HepG2 (cell line): ENCODE results near the gene DNAJC1. TPM values are rescaled to one million over a fixed set of nuclear protein-coding genes. Genes with fewer than 3 reads are reported as not detected.

Source experiments
- ATAC-seq: fragments of 200-7000 bp; cut with Tn5 transposase; 3 replicates; pipeline ENCODE4 v1.9.1; 2020; ENCODE audit warnings: mild to moderate bottlenecking, moderate library complexity
- BruUV-seq: library from RNA; stranded (reverse); fragments of 400-500 nt; replicated peaks from 2 replicates; lab custom pipeline; 2021; lab: Mats Ljungman, UMichigan
- CTCF ChIA-PET: fragments of 300-600 bp; formaldehyde crosslinking; extraction: SDS; loops from one replicate; lab custom pipeline; 2021; ENCODE audit warnings: low total read pairs, inconsistent platforms, low intra/inter-chr PET ratio; lab: Yijun Ruan, JAX
- POLR2A ChIA-PET: fragments of 350-600 bp; sonication (Branson Sonifier 250); formaldehyde crosslinking; loops from one replicate; lab custom pipeline; 2020; ENCODE audit warnings: antibody characterized with exemption, inconsistent platforms; lab: Yijun Ruan, JAX
- DNase-seq: peaks from one replicate; pipeline ENCODE4 v3.0.0-alpha.2; 2015; ENCODE audit warnings: low spot score
- FAIRE-seq: peaks from 3 replicates; lab custom pipeline; 2011; peaks lifted over from hg19 to GRCh38; lab: Jason Lieb, UNC
- H2AFZ ChIP-seq: one replicate; pipeline ENCODE4 v1.6.1; 2011; ENCODE audit warnings: low read length, inconsistent platforms
- H3K27ac ChIP-seq: fragments of 300-600 bp; 3 replicates; pipeline ENCODE4 v1.8.0; 2011; ENCODE audit warnings: mixed run types, mild to moderate bottlenecking, mixed read lengths, low read length, inconsistent platforms; ENCODE audit not compliant: insufficient read depth; ENCODE audit errors: extremely low read length
- H3K27me3 ChIP-seq, 2 experiments: fragments of 200-600 bp in 1 of 2; 2 replicates in 1 of 2; 3 replicates in 1 of 2; pipeline versions ENCODE4 v1.6.0 to v1.8.0; 2011; ENCODE audit warnings: low read length in 2 of 2, mild to moderate bottlenecking in 2 of 2, moderate library complexity in 2 of 2, inconsistent platforms in 1 of 2; ENCODE audit not compliant: insufficient read depth in 2 of 2, control insufficient read depth in 1 of 2
- H3K36me3 ChIP-seq, 2 experiments: fragments of 200-600 bp in 1 of 2; replicated peaks in 1 of 2; 2 replicates in 1 of 2; 3 replicates in 1 of 2; pipeline versions ENCODE4 v1.5.1 to v1.8.0; 2011; ENCODE audit warnings: low read length in 2 of 2, inconsistent platforms in 1 of 2; ENCODE audit not compliant: insufficient read depth in 2 of 2, control insufficient read depth in 1 of 2
- H3K4me1 ChIP-seq: 2 replicates; pipeline ENCODE4 v1.5.1; 2012; ENCODE audit warnings: low read length, inconsistent platforms; ENCODE audit not compliant: insufficient read depth
- H3K4me2 ChIP-seq: 2 replicates; pipeline ENCODE4 v1.6.0; 2011; ENCODE audit warnings: low read depth, low read length, inconsistent platforms
- H3K4me3 ChIP-seq, 3 experiments: fragments of 200-600 bp in 1 of 3; sonication (generic), shearing (Covaris generic) in 1 of 3; replicated peaks in 1 of 3; 2 replicates each; pipeline ENCODE4 v1.5.1; 2011 to 2016; ENCODE audit warnings: low read length in 3 of 3, inconsistent platforms in 2 of 3, low read depth in 2 of 3, mild to moderate bottlenecking in 2 of 3, control low read depth in 1 of 3, mixed read lengths in 1 of 3; ENCODE audit not compliant: insufficient read depth in 1 of 3
- H3K79me2 ChIP-seq: one replicate; pipeline ENCODE4 v1.6.1; 2011; ENCODE audit warnings: low read length, inconsistent platforms; ENCODE audit not compliant: insufficient read depth
- H3K9ac ChIP-seq: 2 replicates; pipeline ENCODE4 v1.6.0; 2011; ENCODE audit warnings: mild to moderate bottlenecking, low read depth, low read length, inconsistent platforms; ENCODE audit not compliant: insufficient read depth
- H3K9me3 ChIP-seq: 2 replicates; pipeline ENCODE4 v1.5.1; 2012; ENCODE audit warnings: mild to moderate bottlenecking, low read length
- H4K20me1 ChIP-seq: 2 replicates; pipeline ENCODE4 v1.6.0; 2011; ENCODE audit warnings: inconsistent platforms, mild to moderate bottlenecking, low read length, moderate library complexity; ENCODE audit not compliant: insufficient read depth
- DNMT3B ChIP-seq: conservative IDR thresholded peaks from 2 replicates; pipeline ENCODE4 v1.6.1; 2016; ENCODE audit warnings: missing biosample characterization, control low read depth
- HNRNPH1 ChIP-seq: fragments of 200-400 bp; formaldehyde crosslinking; optimal IDR thresholded peaks from 2 replicates; pipeline ENCODE3; 2017; ENCODE audit warnings: mild to moderate bottlenecking, low read depth, low read length
- IKZF4 ChIP-seq: sonication (generic); formaldehyde crosslinking; IDR thresholded peaks from 2 replicates; pipeline ENCODE4 v1.5.1; 2020; ENCODE audit warnings: borderline replicate concordance, mild to moderate bottlenecking, low read depth, missing genetic modification reagents; ENCODE audit errors: not compliant biosample characterization
- NFATC3 ChIP-seq: sonication (generic); formaldehyde crosslinking; IDR thresholded peaks from 2 replicates; pipeline ENCODE4 v1.5.1; 2020; ENCODE audit warnings: mild to moderate bottlenecking, missing genetic modification reagents
- ZMYM2 ChIP-seq: sonication (generic); formaldehyde crosslinking; IDR thresholded peaks from 2 replicates; pipeline ENCODE4 v1.8.0; 2022; ENCODE audit warnings: mild to moderate bottlenecking, missing genetic modification reagents
- ZNF17 ChIP-seq: sonication (generic); formaldehyde crosslinking; IDR thresholded peaks from 2 replicates; pipeline ENCODE4 v1.5.0; 2020; ENCODE audit warnings: mild to moderate bottlenecking, missing genetic modification reagents
- ZNF264 ChIP-seq: sonication (generic); formaldehyde crosslinking; IDR thresholded peaks from 2 replicates; pipeline ENCODE4 v1.4.0; 2020; ENCODE audit warnings: missing genetic modification reagents
- ZNF282 ChIP-seq: fragments of 450-650 bp; IDR thresholded peaks from 2 replicates; pipeline ENCODE4 v1.6.1; 2018; ENCODE audit not compliant: partially characterized antibody
- ZNF577 ChIP-seq: sonication (generic); formaldehyde crosslinking; IDR thresholded peaks from 2 replicates; pipeline ENCODE4 v1.4.0; 2020; ENCODE audit warnings: mild to moderate bottlenecking, low read depth, missing genetic modification reagents, borderline replicate concordance
- WGBS: methylation state at CpG from one replicate; pipeline ENCODE4 v1.1.6; 2017; ENCODE audit warnings: low lambda C conversion rate; 5-methylcytosine and 5-hydroxymethylcytosine counted together
- in situ Hi-C: cut with HindIII; loops from 2 replicates; pipeline ENCODE4 v1.10.0; 2017; ENCODE audit warnings: low pct_unique_long_range_greater_than_20kb; ENCODE audit not compliant: extremely low pct_ligation_motif_present
- intact Hi-C: fragments of 100-400 bp; cut with micrococcal nuclease; formaldehyde crosslinking; loops from one replicate; pipeline ENCODE4 v1.10.0; 2022; ENCODE audit not compliant: unreplicated experiment
- polyA plus RNA-seq, 8 experiments: library from polyadenylated mRNA; depleted of rRNA in 3 of 8; stranded (reverse) in 7 of 8; unstranded in 1 of 8; fragments of >200 nt; fragmentation: Illumina TruSeq in 4 of 8; extraction: Trizol in 4 of 8; gene quantifications; 2 replicates each; pipeline versions ENCODE4 v1.2.1 to v1.2.3, GENCODE V29; 2011 to 2016; ENCODE audit warnings: low read depth in 4 of 8, missing spikeins in 1 of 8, mixed read lengths in 1 of 8; ENCODE audit not compliant: insufficient read depth in 1 of 8
- total RNA-seq, 5 experiments: library from RNA; depleted of rRNA; stranded (reverse); fragments of >200 nt; fragmentation: Illumina TruSeq; extraction: Trizol; gene quantifications; 2 replicates each; pipeline ENCODE4 v1.2.3, GENCODE V29; 2016; ENCODE audit warnings: low read depth in 1 of 5
- TF ChIP-seq, protein P1 (sequence below): sonication (generic); formaldehyde crosslinking; IDR thresholded peaks from 2 replicates; pipeline ENCODE4 v1.4.0; 2020; ENCODE audit warnings: mild to moderate bottlenecking, missing genetic modification reagents
- TF ChIP-seq, protein P2 (sequence below): sonication (generic); formaldehyde crosslinking; IDR thresholded peaks from 2 replicates; pipeline ENCODE4 v1.4.0; 2020; ENCODE audit warnings: missing genetic modification reagents
- TF ChIP-seq, protein P3 (sequence below): IDR thresholded peaks from 2 replicates; pipeline ENCODE4 v1.6.1; 2012; ENCODE audit warnings: inconsistent platforms
- TF ChIP-seq, protein P4 (sequence below): sonication (generic); formaldehyde crosslinking; IDR thresholded peaks from 2 replicates; pipeline ENCODE4 v1.4.0; 2020; ENCODE audit warnings: mild to moderate bottlenecking, low read depth, missing genetic modification reagents
- TF ChIP-seq, protein P5 (sequence below): sonication (generic); formaldehyde crosslinking; IDR thresholded peaks from 2 replicates; pipeline ENCODE4 v1.5.0; 2020; ENCODE audit warnings: missing genetic modification reagents, mild to moderate bottlenecking, borderline replicate concordance

DNAJC1 gene
- total and polyA plus RNA-seq, 2 of the 13 experiments (the other 11 are each of a cell fraction or from before 2014, with no cell fraction given) = 9.9 to 16.6 TPM

DNA sequence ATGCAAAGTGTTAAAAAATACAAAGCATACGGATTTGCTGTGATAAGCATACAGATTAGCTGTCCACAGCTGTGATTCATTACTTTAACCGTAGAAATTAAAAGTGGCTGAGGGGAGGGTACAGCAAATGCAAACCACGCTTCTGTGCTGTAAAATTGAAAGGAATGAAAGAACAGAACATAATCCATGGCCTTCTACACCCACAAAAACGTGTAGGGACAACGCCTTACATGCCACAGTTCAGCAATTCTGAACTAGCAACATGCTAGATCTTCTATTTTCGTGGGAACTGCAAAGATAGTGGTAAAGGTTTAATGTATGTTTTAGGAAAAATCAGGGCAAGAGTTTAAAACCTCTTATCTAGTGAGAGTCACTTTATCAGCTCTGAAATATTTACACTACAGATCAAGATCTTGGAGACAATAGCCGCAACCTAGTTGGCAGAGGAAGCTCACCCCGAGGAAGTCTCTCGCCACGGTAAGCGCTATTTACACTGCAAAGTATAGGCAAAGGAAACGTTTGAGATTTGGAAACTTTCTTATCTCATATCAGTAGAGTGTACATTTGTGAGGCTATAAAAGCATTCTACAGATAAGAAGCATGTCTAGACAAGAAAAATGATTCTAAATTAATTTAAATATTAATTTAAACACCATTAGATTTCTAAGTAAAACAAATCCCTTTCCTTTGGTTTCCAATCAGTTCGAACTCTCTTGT lies 275.9 kb downstream of the DNAJC1 start (continued):
- TF ChIP-seq, protein P1, sequence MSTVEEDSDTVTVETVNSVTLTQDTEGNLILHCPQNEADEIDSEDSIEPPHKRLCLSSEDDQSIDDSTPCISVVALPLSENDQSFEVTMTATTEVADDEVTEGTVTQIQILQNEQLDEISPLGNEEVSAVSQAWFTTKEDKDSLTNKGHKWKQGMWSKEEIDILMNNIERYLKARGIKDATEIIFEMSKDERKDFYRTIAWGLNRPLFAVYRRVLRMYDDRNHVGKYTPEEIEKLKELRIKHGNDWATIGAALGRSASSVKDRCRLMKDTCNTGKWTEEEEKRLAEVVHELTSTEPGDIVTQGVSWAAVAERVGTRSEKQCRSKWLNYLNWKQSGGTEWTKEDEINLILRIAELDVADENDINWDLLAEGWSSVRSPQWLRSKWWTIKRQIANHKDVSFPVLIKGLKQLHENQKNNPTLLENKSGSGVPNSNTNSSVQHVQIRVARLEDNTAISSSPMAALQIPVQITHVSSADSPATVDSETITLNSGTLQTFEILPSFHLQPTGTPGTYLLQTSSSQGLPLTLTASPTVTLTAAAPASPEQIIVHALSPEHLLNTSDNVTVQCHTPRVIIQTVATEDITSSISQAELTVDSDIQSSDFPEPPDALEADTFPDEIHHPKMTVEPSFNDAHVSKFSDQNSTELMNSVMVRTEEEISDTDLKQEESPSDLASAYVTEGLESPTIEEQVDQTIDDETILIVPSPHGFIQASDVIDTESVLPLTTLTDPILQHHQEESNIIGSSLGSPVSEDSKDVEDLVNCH = no peak
- TF ChIP-seq, protein P2, sequence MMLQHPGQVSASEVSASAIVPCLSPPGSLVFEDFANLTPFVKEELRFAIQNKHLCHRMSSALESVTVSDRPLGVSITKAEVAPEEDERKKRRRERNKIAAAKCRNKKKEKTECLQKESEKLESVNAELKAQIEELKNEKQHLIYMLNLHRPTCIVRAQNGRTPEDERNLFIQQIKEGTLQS = no peak
- no peak for TF ChIP-seq NFATC3 (CRISPR knock-in tag)

DNA sequence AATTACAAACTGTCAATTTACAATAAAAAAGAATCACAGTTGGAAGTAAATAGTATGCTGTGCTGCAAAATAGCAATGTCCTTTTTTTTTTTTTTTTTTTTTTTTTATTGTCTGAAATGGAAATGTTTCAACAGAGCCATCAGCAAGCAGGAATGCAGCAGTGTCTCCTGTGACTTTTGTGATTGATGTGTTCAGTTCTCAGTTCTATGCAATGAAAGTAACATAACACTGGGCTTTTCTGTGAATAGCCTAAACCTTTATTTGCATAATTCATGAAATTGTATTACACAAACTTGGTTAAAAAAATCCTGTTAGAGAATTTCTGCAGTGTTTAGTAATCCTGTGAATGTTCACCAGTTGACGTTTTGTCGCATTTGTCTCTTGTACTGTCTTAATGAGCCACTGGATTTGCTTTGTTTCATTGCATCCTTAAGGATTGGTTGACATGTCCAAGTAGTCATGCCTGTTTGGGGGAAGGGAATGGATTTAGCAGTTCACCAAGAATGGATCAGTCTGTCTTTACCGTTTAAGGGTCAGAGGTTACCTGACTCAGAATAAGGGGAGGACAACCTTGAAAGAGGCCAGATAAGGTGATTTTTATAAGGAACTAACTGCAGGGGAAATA lies 276.8 kb downstream of the DNAJC1 start:
- H3K27ac ChIP-seq = no peak overlapping the region
- H3K9ac ChIP-seq = no peak overlapping the region
- H3K4me3 ChIP-seq = no peak overlapping the region
- H3K9me3 ChIP-seq = no peaks in the 10 kb centered on the region
- BruUV-seq = no TSS peak
- no peak overlapping the region for H2AFZ ChIP-seq
- no peak for DNase-seq
- ChIA-PET CTCF (no interaction called here), POLR2A (no interaction called here)
- in situ Hi-C loops (loop anchor here (25.0 kb wide), 1 partner anchor 439 kb away; no protein-coding TSS in a partner anchor), intact Hi-C loops (no loop called here)
- no peak overlapping the region for H3K4me2 ChIP-seq
- peaks cover 36% of the 10 kb centered on the region for H3K4me1 ChIP-seq
- no peak for FAIRE-seq
- peaks cover 8 to 30% of the 10 kb centered on the region in 2 experiments for H3K36me3 ChIP-seq
- H3K27me3 ChIP-seq = no peaks in the 10 kb centered on the region
- no peaks in the 10 kb centered on the region for H3K79me2 ChIP-seq
- H4K20me1 ChIP-seq = peaks cover 11% of the 10 kb centered on the region
- no peak for ATAC-seq
- 78% methylated on average over 3 of the region's 3 CpGs for WGBS
- no peak for TF ChIP-seq NFATC3 (CRISPR knock-in tag)
- TF ChIP-seq DNMT3B (CRISPR knock-in tag) = no peak
- no peak for TF ChIP-seq ZNF264
- no peak for TF ChIP-seq ZNF17
- TF ChIP-seq ZMYM2 (CRISPR knock-in tag) = no peak
- no peak for TF ChIP-seq ZNF282
- no peak for TF ChIP-seq IKZF4
- TF ChIP-seq, protein P3, sequence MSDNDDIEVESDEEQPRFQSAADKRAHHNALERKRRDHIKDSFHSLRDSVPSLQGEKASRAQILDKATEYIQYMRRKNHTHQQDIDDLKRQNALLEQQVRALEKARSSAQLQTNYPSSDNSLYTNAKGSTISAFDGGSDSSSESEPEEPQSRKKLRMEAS = no peak
- TF ChIP-seq, protein P4, sequence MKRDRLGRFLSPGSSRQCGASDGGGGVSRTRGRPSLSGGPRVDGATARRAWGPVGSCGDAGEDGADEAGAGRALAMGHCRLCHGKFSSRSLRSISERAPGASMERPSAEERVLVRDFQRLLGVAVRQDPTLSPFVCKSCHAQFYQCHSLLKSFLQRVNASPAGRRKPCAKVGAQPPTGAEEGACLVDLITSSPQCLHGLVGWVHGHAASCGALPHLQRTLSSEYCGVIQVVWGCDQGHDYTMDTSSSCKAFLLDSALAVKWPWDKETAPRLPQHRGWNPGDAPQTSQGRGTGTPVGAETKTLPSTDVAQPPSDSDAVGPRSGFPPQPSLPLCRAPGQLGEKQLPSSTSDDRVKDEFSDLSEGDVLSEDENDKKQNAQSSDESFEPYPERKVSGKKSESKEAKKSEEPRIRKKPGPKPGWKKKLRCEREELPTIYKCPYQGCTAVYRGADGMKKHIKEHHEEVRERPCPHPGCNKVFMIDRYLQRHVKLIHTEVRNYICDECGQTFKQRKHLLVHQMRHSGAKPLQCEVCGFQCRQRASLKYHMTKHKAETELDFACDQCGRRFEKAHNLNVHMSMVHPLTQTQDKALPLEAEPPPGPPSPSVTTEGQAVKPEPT (CRISPR knock-in tag) = no peak
- no peak for TF ChIP-seq ZNF577 (CRISPR knock-in tag)
- TF ChIP-seq, protein P5, sequence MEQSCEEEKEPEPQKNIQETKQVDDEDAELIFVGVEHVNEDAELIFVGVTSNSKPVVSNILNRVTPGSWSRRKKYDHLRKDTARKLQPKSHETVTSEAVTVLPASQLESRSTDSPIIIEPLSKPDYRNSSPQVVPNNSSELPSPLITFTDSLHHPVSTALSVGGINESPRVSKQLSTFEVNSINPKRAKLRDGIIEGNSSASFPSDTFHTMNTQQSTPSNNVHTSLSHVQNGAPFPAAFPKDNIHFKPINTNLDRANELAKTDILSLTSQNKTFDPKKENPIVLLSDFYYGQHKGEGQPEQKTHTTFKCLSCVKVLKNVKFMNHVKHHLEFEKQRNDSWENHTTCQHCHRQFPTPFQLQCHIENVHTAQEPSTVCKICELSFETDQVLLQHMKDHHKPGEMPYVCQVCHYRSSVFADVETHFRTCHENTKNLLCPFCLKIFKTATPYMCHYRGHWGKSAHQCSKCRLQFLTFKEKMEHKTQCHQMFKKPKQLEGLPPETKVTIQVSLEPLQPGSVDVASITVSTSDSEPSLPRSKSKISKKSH (CRISPR knock-in tag) = no peak
- no peak for TF ChIP-seq HNRNPH1
